NB4 (cell line): ENCODE results near the gene CHST11.

Source experiments
- POLR2A ChIP-seq: IDR thresholded peaks from 2 replicates; pipeline ENCODE4 v1.6.1; 2011; ENCODE audit warnings: mild to moderate bottlenecking; ENCODE audit not compliant: insufficient read length; ENCODE audit errors: extremely low read depth
- TF ChIP-seq, protein P1 (sequence below): IDR thresholded peaks from one replicate; pipeline ENCODE4 v1.5.1; 2012; ENCODE audit warnings: low read depth, low read length

DNA sequence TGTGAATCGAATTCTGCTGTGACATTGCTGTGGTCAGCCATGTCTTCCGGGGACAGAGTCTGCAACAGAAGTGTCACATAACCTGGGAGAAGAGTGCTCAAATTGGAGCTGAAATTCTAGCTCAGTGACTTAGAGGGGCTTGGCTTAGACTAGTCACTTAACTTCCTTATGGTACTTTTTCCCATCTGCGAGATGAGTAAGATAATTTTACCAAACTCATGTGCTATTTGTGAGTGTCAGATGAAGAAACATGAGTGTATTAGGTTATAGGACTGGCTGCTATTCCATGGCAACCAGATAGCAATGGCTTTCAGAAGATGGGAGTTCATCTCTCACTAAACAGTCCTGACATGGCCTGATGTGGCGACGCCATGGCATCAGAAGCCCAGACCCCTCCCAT, 104.1 kb downstream of the CHST11 start:
- TF ChIP-seq, protein P1, sequence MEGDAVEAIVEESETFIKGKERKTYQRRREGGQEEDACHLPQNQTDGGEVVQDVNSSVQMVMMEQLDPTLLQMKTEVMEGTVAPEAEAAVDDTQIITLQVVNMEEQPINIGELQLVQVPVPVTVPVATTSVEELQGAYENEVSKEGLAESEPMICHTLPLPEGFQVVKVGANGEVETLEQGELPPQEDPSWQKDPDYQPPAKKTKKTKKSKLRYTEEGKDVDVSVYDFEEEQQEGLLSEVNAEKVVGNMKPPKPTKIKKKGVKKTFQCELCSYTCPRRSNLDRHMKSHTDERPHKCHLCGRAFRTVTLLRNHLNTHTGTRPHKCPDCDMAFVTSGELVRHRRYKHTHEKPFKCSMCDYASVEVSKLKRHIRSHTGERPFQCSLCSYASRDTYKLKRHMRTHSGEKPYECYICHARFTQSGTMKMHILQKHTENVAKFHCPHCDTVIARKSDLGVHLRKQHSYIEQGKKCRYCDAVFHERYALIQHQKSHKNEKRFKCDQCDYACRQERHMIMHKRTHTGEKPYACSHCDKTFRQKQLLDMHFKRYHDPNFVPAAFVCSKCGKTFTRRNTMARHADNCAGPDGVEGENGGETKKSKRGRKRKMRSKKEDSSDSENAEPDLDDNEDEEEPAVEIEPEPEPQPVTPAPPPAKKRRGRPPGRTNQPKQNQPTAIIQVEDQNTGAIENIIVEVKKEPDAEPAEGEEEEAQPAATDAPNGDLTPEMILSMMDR, result no peak
- TF ChIP-seq POLR2A, result no peak
